Left lung (tissue), 10 donors: Measurements from ENCODE around the gene ZNF862. TPM values are rescaled to one million over a fixed set of nuclear protein-coding genes. Genes with fewer than 3 reads are reported as not detected.

Source experiments
- ATAC-seq: fragments of 200-7000 bp; cut with Tn5 transposase; one replicate; pipeline ENCODE4 v1.9.1; 2020; ENCODE audit warnings: moderate library complexity
- DNase-seq, 4 donors: peaks; one replicate each; pipeline ENCODE4 v3.0.0-alpha.2; 2013 to 2020
- H3K27ac ChIP-seq, 2 donors: fragments of 200-600 bp; sonication (generic) in 1 of 2; one replicate each; pipeline versions ENCODE4 v1.5.0 to v1.8.0; 2020 to 2021
- H3K27me3 ChIP-seq, 2 donors: fragments of 200-600 bp; sonication (generic) in 1 of 2; one replicate each; pipeline versions ENCODE4 v1.5.0 to v1.8.0; 2020 to 2021
- H3K36me3 ChIP-seq, 2 donors: fragments of 200-600 bp; sonication (generic) in 1 of 2; one replicate each; pipeline versions ENCODE4 v1.5.0 to v1.8.0; 2020 to 2021
- H3K4me1 ChIP-seq, 2 donors: fragments of 200-600 bp; one replicate each; pipeline ENCODE4 v1.8.0; 2021
- H3K4me3 ChIP-seq, 2 donors: fragments of 200-600 bp; sonication (generic) in 1 of 2; one replicate each; pipeline versions ENCODE4 v1.5.0 to v1.8.0; 2020 to 2021; ENCODE audit warnings: mild to moderate bottlenecking in 1 of 2
- H3K9me3 ChIP-seq, 2 donors: fragments of 200-600 bp; sonication (generic) in 1 of 2; one replicate each; pipeline versions ENCODE4 v1.5.0 to v1.8.0; 2020 to 2021
- intact Hi-C, 2 donors: fragments of 100-400 bp; cut with DNase I; formaldehyde crosslinking; loops; one replicate each; pipeline versions ENCODE4 v1.11.2 to v1.14.2; 2022
- polyA plus RNA-seq, 6 donors: library from polyadenylated mRNA; unstranded; fragments of 120-200 nt; gene quantifications; one replicate each; pipeline ENCODE4 v1.2.1, GENCODE V29; 2013; ENCODE audit not compliant: insufficient read length in 6 of 6
- total RNA-seq, 2 donors: library from RNA; stranded (reverse); fragmentation: NEBNext Ultra II Directional; extraction: Animal tissue kit (Norgen Biotek cat#: 25700); gene quantifications; one replicate each; pipeline ENCODE4 v1.2.1, GENCODE V29; 2021
- TF ChIP-seq, protein P1 (sequence below), 2 donors: fragments of 200-600 bp; sonication (generic) in 1 of 2; IDR thresholded peaks; one replicate each; pipeline versions ENCODE4 v1.5.0 to v1.8.0; 2021; ENCODE audit warnings: antibody characterized with exemption in 2 of 2
- donor health status: DM: no; HTN: yes; CAD: no.
- donor health status: DM: no; HTN: no; CAD: no.

Gene ZNF862
- total and polyA plus RNA-seq, 8 donors = 9.8 to 27.8 (median 23.9) TPM

DNA sequence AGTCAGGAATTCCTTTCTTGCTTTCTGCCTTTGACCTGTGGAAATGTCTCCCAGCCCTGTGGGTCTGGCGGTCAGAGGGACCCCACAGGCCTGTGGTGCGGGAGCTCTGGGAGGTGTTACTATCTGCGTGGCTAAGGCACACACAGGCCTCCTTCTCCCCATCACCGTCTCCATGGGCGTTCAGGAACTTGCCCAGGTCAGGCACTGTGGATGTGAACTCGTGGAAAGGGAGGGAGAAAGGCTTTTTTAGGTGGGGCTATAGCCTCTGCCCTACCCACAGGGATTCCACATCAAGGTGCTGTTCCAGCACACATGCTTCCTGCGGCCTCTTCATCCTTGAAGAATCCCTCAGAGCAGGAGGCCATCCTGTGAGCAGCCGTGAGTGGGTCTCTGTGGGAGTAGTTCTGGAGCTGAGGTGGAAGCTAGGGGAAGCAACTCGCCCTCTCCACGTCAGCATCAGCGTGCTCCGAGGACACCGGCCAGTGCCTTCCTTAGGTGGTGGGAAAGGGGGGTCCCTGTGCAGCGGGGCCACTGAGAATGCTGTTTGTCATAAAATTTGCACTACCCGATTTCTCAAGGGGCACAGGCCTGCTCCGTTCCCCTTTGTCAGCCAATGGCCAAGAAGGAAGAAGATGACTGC, 28.1 kb downstream of the ZNF862 start:
- DNase-seq (no peak), ATAC-seq (no peak)
- Histone ChIP-seq H3K36me3 (peaks cover 0 to 38% of the 10 kb centered on the region in 2 donors), H3K4me3 (no peak overlapping the region), H3K27me3 (no peaks in the 10 kb centered on the region), H3K9me3 (no peaks in the 10 kb centered on the region), H3K27ac (peak overlapping the region in 1 of 2 donors; percentile 30), H3K4me1 (peaks cover 0 to 21% of the 10 kb centered on the region in 2 donors)
- TF ChIP-seq, protein P1, sequence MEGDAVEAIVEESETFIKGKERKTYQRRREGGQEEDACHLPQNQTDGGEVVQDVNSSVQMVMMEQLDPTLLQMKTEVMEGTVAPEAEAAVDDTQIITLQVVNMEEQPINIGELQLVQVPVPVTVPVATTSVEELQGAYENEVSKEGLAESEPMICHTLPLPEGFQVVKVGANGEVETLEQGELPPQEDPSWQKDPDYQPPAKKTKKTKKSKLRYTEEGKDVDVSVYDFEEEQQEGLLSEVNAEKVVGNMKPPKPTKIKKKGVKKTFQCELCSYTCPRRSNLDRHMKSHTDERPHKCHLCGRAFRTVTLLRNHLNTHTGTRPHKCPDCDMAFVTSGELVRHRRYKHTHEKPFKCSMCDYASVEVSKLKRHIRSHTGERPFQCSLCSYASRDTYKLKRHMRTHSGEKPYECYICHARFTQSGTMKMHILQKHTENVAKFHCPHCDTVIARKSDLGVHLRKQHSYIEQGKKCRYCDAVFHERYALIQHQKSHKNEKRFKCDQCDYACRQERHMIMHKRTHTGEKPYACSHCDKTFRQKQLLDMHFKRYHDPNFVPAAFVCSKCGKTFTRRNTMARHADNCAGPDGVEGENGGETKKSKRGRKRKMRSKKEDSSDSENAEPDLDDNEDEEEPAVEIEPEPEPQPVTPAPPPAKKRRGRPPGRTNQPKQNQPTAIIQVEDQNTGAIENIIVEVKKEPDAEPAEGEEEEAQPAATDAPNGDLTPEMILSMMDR (IDR thresholded peaks at IDR 0.05) = no peak
- intact Hi-C loops = no loop called here

GRCh38 chr7:149866779-149867447, 28.7 kb downstream of the ZNF862 start:
- ATAC-seq (no peak), DNase-seq (peak in 1 of 4 donors; percentile 62)
- H3K9me3 ChIP-seq = no peaks in the 10 kb centered on the region
- peaks cover 0 to 32% of the 10 kb centered on the region in 2 donors for H3K36me3 ChIP-seq
- no peaks in the 10 kb centered on the region for H3K27me3 ChIP-seq
- TF ChIP-seq, protein P1 (IDR thresholded peaks at IDR 0.05) = no peak
- H3K4me1 ChIP-seq = peaks cover 0 to 21% of the 10 kb centered on the region in 2 donors
- intact Hi-C loops = no loop called here
- H3K4me3 ChIP-seq = no peak overlapping the region
- H3K27ac ChIP-seq = no peak overlapping the region

GRCh38 chr7:149867762-149868622, 29.8 kb downstream of the ZNF862 start:
- no peak for ATAC-seq
- Histone ChIP-seq H3K4me3 (no peak overlapping the region), H3K27ac (no peak overlapping the region), H3K36me3 (peaks cover 0 to 21% of the 10 kb centered on the region in 2 donors), H3K27me3 (peaks cover 0 to 7% of the 10 kb centered on the region in 2 donors), H3K9me3 (no peaks in the 10 kb centered on the region), H3K4me1 (peaks cover 6 to 30% of the 10 kb centered on the region in 2 donors)
- TF ChIP-seq, protein P1 (IDR thresholded peaks at IDR 0.05) = no peak
- intact Hi-C loops = no loop called here
- DNase-seq = no peak

DNA sequence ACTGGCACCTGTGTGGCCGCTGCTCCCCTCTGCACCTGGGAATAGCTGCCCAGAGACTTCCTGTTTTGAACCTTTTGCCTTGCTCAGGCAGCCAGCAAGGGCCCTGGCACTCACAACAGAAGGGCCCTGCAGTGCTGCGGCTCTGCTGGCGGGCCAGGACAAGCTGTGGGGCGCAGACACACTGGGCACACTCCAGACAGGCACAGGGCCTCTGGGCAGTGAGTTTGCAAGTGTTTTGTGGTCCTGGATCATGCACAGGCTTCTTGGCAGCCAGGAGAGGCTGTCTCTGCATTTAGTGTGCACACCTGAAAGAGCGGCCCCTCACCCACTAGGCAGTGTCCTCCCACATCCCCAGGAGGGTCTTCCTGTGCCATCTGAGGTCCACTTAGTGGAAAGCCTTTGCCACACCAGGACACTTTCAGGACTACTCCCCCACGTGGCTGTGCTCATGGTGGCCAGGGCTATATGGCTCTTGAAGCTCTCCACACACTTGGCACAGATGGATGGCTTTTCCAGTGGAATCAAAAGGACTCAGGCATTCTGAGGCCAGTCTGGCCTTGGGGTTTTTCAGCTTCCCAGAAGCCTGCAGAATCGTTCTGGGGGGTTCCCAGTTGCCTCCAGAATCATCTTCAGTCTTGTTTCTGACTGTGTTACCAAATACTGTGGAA, 30.6 kb downstream of the ZNF862 start:
- H3K4me3 ChIP-seq = no peak overlapping the region
- H3K27me3 ChIP-seq = peaks cover 0 to 14% of the 10 kb centered on the region in 2 donors
- H3K9me3 ChIP-seq = no peaks in the 10 kb centered on the region
- no peak overlapping the region for H3K27ac ChIP-seq
- peaks cover 0 to 18% of the 10 kb centered on the region in 2 donors for H3K36me3 ChIP-seq
- no peak for DNase-seq
- ATAC-seq = no peak
- intact Hi-C loops = no loop called here
- peaks cover 8 to 34% of the 10 kb centered on the region in 2 donors for H3K4me1 ChIP-seq
- TF ChIP-seq, protein P1 (IDR thresholded peaks at IDR 0.05) = no peak
